Esophagus squamous epithelium (tissue), 4 donors: ENCODE results near the gene PSMD12.

ENCODE experiments used
- CTCF ChIP-seq, 6 experiments: fragments of 450-650 bp in 4 of 6; fragments of 200-600 bp in 2 of 6; sonication (generic) in 2 of 6; IDR thresholded peaks; one replicate each; pipeline ENCODE4 v1.5.1; 2016 to 2019; ENCODE audit warnings: antibody characterized with exemption in 6 of 6, mild to moderate bottlenecking in 4 of 6, moderate library complexity in 4 of 6
- POLR2A ChIP-seq, 4 donors: fragments of 450-650 bp; IDR thresholded peaks; one replicate each; pipeline ENCODE4 v1.6.1; 2017; ENCODE audit warnings: antibody characterized with exemption in 4 of 4, mild to moderate bottlenecking in 4 of 4, moderate library complexity in 3 of 4

- TF ChIP-seq CTCF (IDR thresholded peaks at IDR 0.05), result no peak
- TF ChIP-seq POLR2A (IDR thresholded peaks at IDR 0.05), result no peak
Observed at GRCh38 chr17:67311575-67311974, 54.8 kb downstream of the PSMD12 start.
